OCI-LY3 (cell line): ENCODE measurements around the gene TDRD9.

ENCODE experiments used
- EZH2phosphoT487 ChIP-seq: fragments of 200-600 bp; shearing (Covaris generic); IDR thresholded peaks from 2 replicates; pipeline ENCODE4 v1.6.1; 2018; ENCODE audit warnings: antibody characterized with exemption, mixed run types, low read depth
- TF ChIP-seq, protein P1 (sequence below): fragments of 200-600, 300-600 bp; sonication (generic); IDR thresholded peaks from 2 replicates; pipeline ENCODE4 v1.5.1; 2014; ENCODE audit warnings: antibody characterized with exemption, low read length, low read depth

GRCh38 chr14:104094709-104095425, 166.6 kb downstream of the TDRD9 start:
- TF ChIP-seq EZH2phosphoT487, result no peak
- TF ChIP-seq, protein P1, sequence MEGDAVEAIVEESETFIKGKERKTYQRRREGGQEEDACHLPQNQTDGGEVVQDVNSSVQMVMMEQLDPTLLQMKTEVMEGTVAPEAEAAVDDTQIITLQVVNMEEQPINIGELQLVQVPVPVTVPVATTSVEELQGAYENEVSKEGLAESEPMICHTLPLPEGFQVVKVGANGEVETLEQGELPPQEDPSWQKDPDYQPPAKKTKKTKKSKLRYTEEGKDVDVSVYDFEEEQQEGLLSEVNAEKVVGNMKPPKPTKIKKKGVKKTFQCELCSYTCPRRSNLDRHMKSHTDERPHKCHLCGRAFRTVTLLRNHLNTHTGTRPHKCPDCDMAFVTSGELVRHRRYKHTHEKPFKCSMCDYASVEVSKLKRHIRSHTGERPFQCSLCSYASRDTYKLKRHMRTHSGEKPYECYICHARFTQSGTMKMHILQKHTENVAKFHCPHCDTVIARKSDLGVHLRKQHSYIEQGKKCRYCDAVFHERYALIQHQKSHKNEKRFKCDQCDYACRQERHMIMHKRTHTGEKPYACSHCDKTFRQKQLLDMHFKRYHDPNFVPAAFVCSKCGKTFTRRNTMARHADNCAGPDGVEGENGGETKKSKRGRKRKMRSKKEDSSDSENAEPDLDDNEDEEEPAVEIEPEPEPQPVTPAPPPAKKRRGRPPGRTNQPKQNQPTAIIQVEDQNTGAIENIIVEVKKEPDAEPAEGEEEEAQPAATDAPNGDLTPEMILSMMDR, result peak; percentile 75
